ENCODE results near the gene HNRNPA3.

GRCh38 chr2:177174486-177174885, 38.1 kb upstream of the HNRNPA3 start:
- TF ChIP-seq CTCF (IDR thresholded peaks at IDR 0.05; ENCODE audit: insufficient read depth, low read depth, low read length) (no peak), EZH2 (IDR thresholded peaks at IDR 0.05; ENCODE audit: insufficient read depth, low read length) (no peak)
